ENCODE data around the gene CTSO. TPM values are rescaled to one million over a fixed set of nuclear protein-coding genes. Genes with fewer than 3 reads are reported as not detected.

CTSO gene
- polyA plus RNA-seq, 2 of the 4 experiments (the other 2 are of a cell fraction), result 0.81 to 2.0 TPM

DNA sequence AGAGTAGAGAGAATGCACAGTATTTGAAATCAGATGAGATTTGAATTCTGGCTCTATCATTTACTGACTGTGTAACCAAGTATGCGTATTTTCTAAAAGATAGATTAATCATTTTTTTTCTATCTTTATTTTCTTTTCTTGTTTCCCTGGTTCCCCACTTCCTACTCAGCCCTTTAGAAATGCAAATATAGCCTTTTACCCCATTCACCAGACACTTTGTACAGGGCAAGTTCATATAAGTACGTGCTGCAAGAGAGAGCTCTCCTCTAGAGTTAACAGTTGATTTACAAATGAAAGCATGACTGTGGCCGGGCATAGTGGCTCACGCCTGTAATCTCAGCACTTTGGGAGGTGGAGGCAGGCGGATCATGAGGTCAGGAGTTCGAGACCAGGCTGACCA is 68.0 kb downstream of the CTSO start (continued):
- TF ChIP-seq, protein P1, sequence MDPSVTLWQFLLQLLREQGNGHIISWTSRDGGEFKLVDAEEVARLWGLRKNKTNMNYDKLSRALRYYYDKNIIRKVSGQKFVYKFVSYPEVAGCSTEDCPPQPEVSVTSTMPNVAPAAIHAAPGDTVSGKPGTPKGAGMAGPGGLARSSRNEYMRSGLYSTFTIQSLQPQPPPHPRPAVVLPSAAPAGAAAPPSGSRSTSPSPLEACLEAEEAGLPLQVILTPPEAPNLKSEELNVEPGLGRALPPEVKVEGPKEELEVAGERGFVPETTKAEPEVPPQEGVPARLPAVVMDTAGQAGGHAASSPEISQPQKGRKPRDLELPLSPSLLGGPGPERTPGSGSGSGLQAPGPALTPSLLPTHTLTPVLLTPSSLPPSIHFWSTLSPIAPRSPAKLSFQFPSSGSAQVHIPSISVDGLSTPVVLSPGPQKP (IDR thresholded peaks at IDR 0.05; ENCODE audit: low read depth, low read length), result no peak
- TF ChIP-seq EHF (CRISPR knock-in tag; IDR thresholded peaks at IDR 0.05) (no peak), HOXA7 (CRISPR knock-in tag; IDR thresholded peaks at IDR 0.05) (no peak), HOXB5 (CRISPR knock-in tag; IDR thresholded peaks at IDR 0.05) (no peak), SREBF2 (IDR thresholded peaks at IDR 0.05) (no peak)

DNA sequence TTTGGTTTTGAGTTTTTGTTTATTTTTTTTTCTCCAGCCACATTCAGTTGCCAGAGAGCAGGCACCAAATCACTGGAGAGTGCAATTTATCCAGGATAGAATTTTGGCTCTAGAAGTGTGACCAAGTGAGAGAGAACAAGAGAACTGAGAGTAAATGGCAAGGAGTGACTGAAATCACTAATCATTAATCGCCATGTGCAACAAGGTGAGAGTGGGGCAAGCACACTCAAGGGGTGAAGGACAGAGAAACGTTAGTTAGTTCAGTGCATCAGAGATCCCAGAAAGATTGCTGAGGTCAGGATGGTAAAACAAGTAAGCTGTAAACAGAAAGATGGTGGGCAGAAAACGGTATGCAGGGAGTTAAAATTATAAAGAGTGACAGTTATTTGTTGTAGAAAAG is 69.8 kb downstream of the CTSO start:
- no peak overlapping the region for H3K4me3 ChIP-seq
- WGBS (ENCODE audit: missing lambda C conversion rate), result 45% methylated on average over 3 of the region's 3 CpGs
- no peaks in the 10 kb centered on the region for H3K9me3 ChIP-seq
- no peak overlapping the region for H3K27ac ChIP-seq
- H3K4me2 ChIP-seq, result no peak overlapping the region
- H3K4me1 ChIP-seq, result no peaks in the 10 kb centered on the region
- ChIA-PET POLR2A (no interaction called here), CTCF (no interaction called here)
- TF ChIP-seq EHF (CRISPR knock-in tag; IDR thresholded peaks at IDR 0.05) (no peak), GATA3 (IDR thresholded peaks at IDR 0.05; ENCODE audit: borderline replicate concordance) (no peak), RFX5 (IDR thresholded peaks at IDR 0.05) (no peak), CHD2 (IDR thresholded peaks at IDR 0.05; ENCODE audit: low read length, partially characterized antibody) (no peak), NPAS2 (CRISPR knock-in tag; IDR thresholded peaks at IDR 0.05; ENCODE audit: borderline replicate concordance) (no peak), HOXB13 (CRISPR knock-in tag; IDR thresholded peaks at IDR 0.05; ENCODE audit: low read depth) (no peak), FOSL2 (IDR thresholded peaks at IDR 0.05) (no peak), FOSL2 (CRISPR knock-in tag; IDR thresholded peaks at IDR 0.05) (no peak), BHLHE40 (IDR thresholded peaks at IDR 0.05; ENCODE audit: low read depth, low read length) (no peak), ATOH8 (CRISPR knock-in tag; IDR thresholded peaks at IDR 0.05; ENCODE audit: low read depth) (no peak), ZFP36 (IDR thresholded peaks at IDR 0.05; ENCODE audit: borderline replicate concordance, partially characterized antibody) (no peak)
- TF ChIP-seq, protein P1 (IDR thresholded peaks at IDR 0.05; ENCODE audit: low read depth, low read length), result no peak
- TF ChIP-seq, protein P2, sequence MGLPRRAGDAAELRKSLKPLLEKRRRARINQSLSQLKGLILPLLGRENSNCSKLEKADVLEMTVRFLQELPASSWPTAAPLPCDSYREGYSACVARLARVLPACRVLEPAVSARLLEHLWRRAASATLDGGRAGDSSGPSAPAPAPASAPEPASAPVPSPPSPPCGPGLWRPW (IDR thresholded peaks at IDR 0.05), result no peak
- no peak for DNase-seq (ENCODE audit: low read depth in 1 of 2, low spot score in 1 of 2)
- no peak for ATAC-seq
- no peak for FAIRE-seq

DNA sequence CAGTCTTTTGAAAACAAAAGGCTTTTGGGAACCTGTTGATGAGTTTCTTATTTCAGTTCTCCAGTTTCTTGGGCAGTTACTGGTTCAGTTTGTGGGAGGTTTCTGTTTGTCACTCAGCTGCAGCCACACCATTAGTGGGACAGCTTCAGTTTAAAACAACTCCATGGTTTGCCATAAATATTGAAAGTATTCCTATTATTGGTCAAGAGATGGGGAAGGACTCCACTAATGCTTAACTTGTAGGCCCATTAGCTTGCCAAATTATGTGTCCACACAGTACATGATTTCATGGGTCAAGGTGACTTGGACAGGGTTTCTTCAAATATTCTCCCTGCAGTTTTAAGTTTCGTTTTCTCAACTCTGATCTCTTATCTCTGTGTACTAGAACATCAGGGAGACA is 72.1 kb downstream of the CTSO start:
- no peaks in the 10 kb centered on the region for H3K9me3 ChIP-seq
- H3K27ac ChIP-seq, result no peak overlapping the region
- H3K4me1 ChIP-seq, result no peaks in the 10 kb centered on the region
- TF ChIP-seq SREBF2 (IDR thresholded peaks at IDR 0.05), result no peak
- no peak for TF ChIP-seq POLR2A (IDR thresholded peaks at IDR 0.05; ENCODE audit: low read length)
- no peak for TF ChIP-seq CBX8 (IDR thresholded peaks at IDR 0.05)
- no peak for TF ChIP-seq PHF8 (IDR thresholded peaks at IDR 0.05; ENCODE audit: borderline replicate concordance, low read depth)
- TF ChIP-seq HOXA7 (CRISPR knock-in tag; IDR thresholded peaks at IDR 0.05), result no peak
- no peak for TF ChIP-seq ATOH8 (CRISPR knock-in tag; IDR thresholded peaks at IDR 0.05; ENCODE audit: low read depth)
- TF ChIP-seq FOSB (CRISPR knock-in tag; IDR thresholded peaks at IDR 0.05), result no peak
- TF ChIP-seq FOSL2 (IDR thresholded peaks at IDR 0.05), result no peak
- no peak for TF ChIP-seq FOSL2 (CRISPR knock-in tag; IDR thresholded peaks at IDR 0.05)
- no peak for TF ChIP-seq HEYL (CRISPR knock-in tag; IDR thresholded peaks at IDR 0.05)
- no peak for TF ChIP-seq MAFK (IDR thresholded peaks at IDR 0.05; ENCODE audit: partially characterized antibody)
- TF ChIP-seq EHF (CRISPR knock-in tag; IDR thresholded peaks at IDR 0.05), result no peak
- TF ChIP-seq, protein P3, sequence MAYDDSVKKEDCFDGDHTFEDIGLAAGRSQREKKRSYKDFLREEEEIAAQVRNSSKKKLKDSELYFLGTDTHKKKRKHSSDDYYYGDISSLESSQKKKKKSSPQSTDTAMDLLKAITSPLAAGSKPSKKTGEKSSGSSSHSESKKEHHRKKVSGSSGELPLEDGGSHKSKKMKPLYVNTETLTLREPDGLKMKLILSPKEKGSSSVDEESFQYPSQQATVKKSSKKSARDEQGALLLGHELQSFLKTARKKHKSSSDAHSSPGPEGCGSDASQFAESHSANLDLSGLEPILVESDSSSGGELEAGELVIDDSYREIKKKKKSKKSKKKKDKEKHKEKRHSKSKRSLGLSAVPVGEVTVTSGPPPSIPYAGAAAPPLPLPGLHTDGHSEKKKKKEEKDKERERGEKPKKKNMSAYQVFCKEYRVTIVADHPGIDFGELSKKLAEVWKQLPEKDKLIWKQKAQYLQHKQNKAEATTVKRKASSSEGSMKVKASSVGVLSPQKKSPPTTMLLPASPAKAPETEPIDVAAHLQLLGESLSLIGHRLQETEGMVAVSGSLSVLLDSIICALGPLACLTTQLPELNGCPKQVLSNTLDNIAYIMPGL (CRISPR knock-in tag; IDR thresholded peaks at IDR 0.05; ENCODE audit: borderline replicate concordance), result no peak
- no peak for TF ChIP-seq CHD4 (IDR thresholded peaks at IDR 0.05; ENCODE audit: borderline replicate concordance)
- TF ChIP-seq, protein P2 (IDR thresholded peaks at IDR 0.05), result no peak
- TF ChIP-seq HDAC2 (IDR thresholded peaks at IDR 0.05), result no peak
- TF ChIP-seq KDM1A (IDR thresholded peaks at IDR 0.05; ENCODE audit: low read depth), result no peak
- TF ChIP-seq MAZ (IDR thresholded peaks at IDR 0.05; ENCODE audit: borderline replicate concordance, low read depth, low read length), result no peak
- no peak for TF ChIP-seq CBX2 (IDR thresholded peaks at IDR 0.05; ENCODE audit: borderline replicate concordance, low read depth)
- no peak for TF ChIP-seq GATA3 (IDR thresholded peaks at IDR 0.05; ENCODE audit: borderline replicate concordance)
- TF ChIP-seq NPAS2 (CRISPR knock-in tag; IDR thresholded peaks at IDR 0.05; ENCODE audit: borderline replicate concordance), result no peak
- FAIRE-seq (no peak), DNase-seq (ENCODE audit: low read depth in 1 of 2, low spot score in 1 of 2) (no peak), ATAC-seq (no peak)
- ChIA-PET POLR2A (no interaction called here), CTCF (no interaction called here)
- WGBS (ENCODE audit: missing lambda C conversion rate), result 16% methylated on average over 1 of the region's 1 CpG
- no peak overlapping the region for H3K4me2 ChIP-seq
- H3K4me3 ChIP-seq, result no peak overlapping the region
